Anterior cingulate cortex (tissue), 58 donors: ENCODE results near the gene HDAC10.
A peak's percentile ranks its signal among the peaks of the same experiment; 100 is the strongest.
"Not testable (repeated sequence)": the region's sequence is repeated elsewhere in the genome, so short reads cannot be mapped to it uniquely, and the experiment has no call there.

Experiments used
- DNase-seq, 58 donors: peaks; one replicate each; lab custom pipeline; 2025; lab: John Stamatoyannopoulos, UW

Gene HDAC10

GRCh38 chr22:50286701-50287318, 35.7 kb upstream of the HDAC10 start:
- DNase-seq: no peak

GRCh38 chr22:50286275-50286674, 35.2 kb upstream of the HDAC10 start:
- DNase-seq: no peak

DNA sequence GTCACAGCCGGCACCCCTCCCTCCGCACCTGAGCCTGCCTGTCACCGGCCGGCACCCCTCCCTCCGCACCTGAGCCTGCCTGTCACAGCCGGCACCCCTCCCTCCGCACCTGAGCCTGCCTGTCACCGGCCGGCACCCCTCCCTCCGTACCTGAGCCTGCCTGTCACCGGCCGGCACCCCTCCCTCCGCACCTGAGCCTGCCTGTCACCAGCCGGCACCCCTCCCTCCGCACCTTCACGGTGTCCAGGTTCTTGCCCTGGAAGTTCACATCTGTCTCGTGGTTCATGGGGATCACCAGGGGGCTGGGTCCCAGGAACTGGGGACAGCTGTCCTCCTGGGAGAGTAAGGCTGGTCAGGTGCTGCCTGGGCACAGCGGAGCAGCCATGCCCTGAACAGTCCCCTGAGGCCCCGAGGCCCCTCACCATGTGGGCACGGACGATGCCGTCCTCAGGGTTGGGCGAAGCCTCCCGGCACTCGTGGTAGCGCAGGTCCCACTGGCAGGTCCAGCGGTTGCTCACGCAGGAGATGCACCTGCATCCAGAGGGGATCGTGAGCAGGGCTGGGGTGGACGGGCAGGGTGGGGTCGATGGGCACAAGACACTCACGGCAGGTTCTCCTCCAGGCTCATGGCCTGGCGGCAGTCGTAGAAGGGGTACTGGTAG, 34.6 kb upstream of the HDAC10 start:
- no peak for DNase-seq

GRCh38 chr22:50284479-50284878, 33.4 kb upstream of the HDAC10 start:
- no peak for DNase-seq

DNA sequence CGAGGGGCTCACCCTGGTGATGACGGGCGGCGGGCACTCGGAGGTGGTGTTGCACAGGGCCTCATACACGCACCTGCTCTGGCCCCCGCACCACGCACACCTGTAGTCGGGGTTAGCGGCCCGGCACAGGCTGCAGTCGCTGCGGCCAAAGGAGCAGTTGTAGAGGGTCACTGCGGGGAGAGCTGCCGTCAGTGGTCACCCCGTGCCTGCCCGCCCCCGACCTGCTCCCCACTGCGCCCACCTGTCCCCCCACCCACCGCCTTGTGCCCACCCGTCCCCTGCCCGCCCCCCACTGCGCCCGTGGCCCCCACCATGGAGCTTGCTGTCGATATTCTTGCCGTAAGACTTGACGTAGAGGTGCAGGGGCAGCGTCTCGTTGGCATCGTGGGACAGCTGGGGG, 32.8 kb upstream of the HDAC10 start:
- DNase-seq: no peak

- DNase-seq: no peak
These were observed 31.5 kb upstream of the HDAC10 start for GRCh38 chr22:50282361-50283155.

- DNase-seq: no peak
These were observed 30.9 kb upstream of the HDAC10 start for GRCh38 chr22:50281957-50282356.

GRCh38 chr22:50281384-50281760, 30.3 kb upstream of the HDAC10 start:
- DNase-seq: no peak

GRCh38 chr22:50280708-50281383, 29.8 kb upstream of the HDAC10 start:
- no peak for DNase-seq

GRCh38 chr22:50280022-50280707, 29.1 kb upstream of the HDAC10 start:
- DNase-seq: no peak

GRCh38 chr22:50278956-50279619, 28.0 kb upstream of the HDAC10 start:
- DNase-seq: no peak

- DNase-seq: no peak
These were observed 27.4 kb upstream of the HDAC10 start for GRCh38 chr22:50278461-50278860.

GRCh38 chr22:50277761-50278160, 26.7 kb upstream of the HDAC10 start:
- DNase-seq: no peak

- DNase-seq: peak in 57 of 58 donors; percentile 41 to 94 (median 85)
These were observed 25.1 kb upstream of the HDAC10 start for GRCh38 chr22:50276143-50276542.

DNA sequence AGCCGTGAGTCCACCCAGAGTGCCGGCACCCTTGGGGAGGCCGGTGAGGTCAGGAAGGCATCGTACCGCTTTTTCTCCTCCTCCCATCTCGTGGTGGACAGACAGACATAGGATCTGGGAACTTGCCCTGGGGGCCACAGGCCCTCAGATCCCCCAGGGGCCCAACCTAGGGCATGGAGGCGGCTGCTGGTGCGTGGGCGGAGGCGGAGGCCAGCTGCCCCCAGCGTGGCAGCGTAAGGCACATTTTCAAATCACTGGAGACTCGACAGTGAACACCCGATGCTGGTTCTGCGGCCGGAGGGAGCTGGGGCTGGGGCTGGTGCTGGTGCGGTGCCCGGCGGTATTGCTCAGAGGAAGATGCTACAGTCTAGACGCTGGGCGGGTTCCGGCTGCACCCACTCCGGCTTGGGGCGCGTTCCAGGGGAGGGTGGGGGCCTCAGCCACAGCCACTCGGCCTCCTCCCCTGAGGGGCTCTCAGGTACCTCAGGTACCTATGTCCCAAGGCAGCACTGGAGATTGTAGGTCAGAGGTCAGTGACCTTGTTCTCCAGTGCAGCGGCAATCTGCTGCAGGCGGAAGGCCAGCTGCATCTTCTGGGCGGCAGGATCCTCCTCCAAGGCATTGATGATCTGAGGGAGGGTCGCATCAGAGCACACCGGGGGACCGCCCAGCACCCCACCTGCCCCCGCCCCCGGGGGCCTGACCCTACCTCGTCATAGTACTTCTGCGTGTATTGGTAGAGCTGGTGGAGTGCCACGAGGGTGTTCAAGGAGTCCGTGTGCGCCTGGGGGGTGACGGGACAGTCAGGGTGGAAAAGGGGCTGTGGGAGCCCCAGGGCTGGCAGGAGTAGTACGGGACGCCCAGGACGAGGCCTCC, 24.4 kb upstream of the HDAC10 start:
- DNase-seq: peak in 2 of 58 donors; percentile 33 to 39

- no peak for DNase-seq
These were observed 23.7 kb upstream of the HDAC10 start for GRCh38 chr22:50274771-50275170.

GRCh38 chr22:50274311-50274710, 23.2 kb upstream of the HDAC10 start:
- DNase-seq: peak in 42 of 58 donors; percentile 13 to 74 (median 42)

GRCh38 chr22:50273781-50274180, 22.7 kb upstream of the HDAC10 start:
- DNase-seq: not testable (repeated sequence)

DNA sequence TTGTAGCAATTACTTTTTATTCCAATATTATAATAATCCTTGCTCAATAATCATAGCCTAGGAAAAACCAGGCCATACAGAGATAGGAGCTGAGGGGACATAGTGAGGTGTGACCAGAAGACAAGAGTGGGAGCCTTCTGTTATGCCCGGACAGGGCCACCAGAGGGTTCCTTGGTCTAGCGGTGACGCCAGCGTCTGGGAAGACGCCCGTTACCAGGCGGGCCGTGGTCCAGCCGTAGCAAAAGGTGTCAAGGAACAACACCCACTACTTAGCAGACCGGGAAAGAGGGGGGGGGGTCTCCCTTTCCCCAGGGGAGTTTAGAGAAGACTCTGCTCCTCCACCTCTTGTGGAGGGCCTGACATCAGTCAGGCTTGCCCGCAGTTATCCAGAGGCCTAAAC, 22.3 kb upstream of the HDAC10 start:
- peak in 1 of 58 donors; percentile 22 for DNase-seq
